ENCODE measurements around the gene DDIT3. TPM values are rescaled to one million over a fixed set of nuclear protein-coding genes. Genes with fewer than 3 reads are reported as not detected.
A peak's percentile ranks its signal among the peaks of the same experiment; 100 is the strongest.

The DDIT3 gene
- total RNA-seq, 2 experiments from 2014 or later = 28.0 TPM

DNA sequence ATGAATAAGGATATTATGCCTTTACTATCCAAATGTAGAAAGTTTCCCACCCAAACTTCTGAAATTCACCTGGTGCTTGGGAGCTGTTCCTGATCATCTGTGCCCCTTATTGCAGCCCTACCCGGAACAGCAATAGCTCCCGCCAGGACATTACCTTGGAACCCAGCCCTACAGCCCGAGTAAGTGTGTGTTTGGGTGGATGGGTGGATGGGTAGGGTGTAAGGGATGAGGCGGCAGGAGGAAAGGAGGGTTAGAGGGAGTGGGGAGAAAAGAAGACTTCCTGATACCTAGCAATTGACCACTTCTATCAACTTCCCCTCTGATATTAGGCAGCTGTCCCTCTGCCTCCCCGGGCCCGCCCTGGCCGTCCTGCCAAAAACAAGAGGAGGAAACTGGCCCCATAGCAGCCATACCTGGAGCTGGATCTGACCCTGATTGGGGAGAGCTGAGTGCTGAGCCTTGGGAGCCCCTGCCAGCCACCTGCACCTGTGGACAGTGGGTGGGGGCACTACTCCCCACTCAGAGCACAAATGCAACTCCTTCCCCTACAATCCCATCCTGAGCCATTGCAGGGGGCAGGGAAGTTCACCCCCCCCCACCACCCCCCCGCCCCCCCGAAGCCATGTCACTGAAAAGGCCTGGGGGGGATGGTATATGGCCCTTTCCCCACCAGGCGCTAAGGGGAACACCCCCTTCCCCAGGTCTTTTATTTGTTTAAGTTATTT, 8.7 kb upstream of the DDIT3 start:
- intact Hi-C loops (cut with micrococcal nuclease) = no loop called here
- POLR2A ChIA-PET = interaction anchor here (1.1 to 6.9 kb wide), 3 partner anchors 8 to 46 kb away, joined by 3 to 46 read pairs (median 5); partner anchors contain the start of gene DDIT3
- H3K27me3 Mint-ChIP-seq = no peaks in the 10 kb centered on the region
- TF ChIP-seq CTCF (IDR thresholded peaks at IDR 0.05) = no peak
- ATAC-seq (no peak), DNase-seq (no peak)
- H3K27ac Mint-ChIP-seq = peak overlapping the region; percentile 10
- CTCF ChIA-PET = no interaction called here
- H3K36me3 Mint-ChIP-seq (ENCODE audit: low read depth) = peaks cover 23% of the 10 kb centered on the region
- H3K4me1 Mint-ChIP-seq (ENCODE audit: low read depth) = peaks cover 19% of the 10 kb centered on the region
- no peaks in the 10 kb centered on the region for H3K9me3 Mint-ChIP-seq
- no peak overlapping the region for H3K4me3 Mint-ChIP-seq

DNA sequence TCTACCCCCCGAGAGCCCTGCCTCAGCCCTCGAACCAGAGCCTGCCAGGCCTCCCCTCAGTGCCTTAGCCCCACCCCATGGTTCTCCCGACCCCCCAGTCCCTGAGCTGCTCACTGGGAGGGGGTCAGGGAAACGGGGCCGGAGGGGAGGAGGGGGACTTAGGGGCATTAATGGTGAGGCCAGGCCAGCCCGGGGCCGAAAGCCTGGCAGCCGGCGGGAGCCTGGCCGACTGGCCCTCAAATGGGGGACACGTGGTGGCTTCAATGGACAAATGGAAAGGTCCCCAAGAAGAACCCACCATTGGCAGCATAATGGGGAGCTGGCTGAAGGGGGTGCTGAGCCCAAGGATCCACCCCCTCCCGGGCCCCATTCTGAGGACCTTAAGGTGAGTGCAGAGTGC, 7.9 kb upstream of the DDIT3 start:
- no peak overlapping the region for H3K27ac Mint-ChIP-seq
- DNase-seq = no peak
- no peaks in the 10 kb centered on the region for H3K9me3 Mint-ChIP-seq
- intact Hi-C loops (cut with micrococcal nuclease) = no loop called here
- H3K27me3 Mint-ChIP-seq = no peaks in the 10 kb centered on the region
- H3K36me3 Mint-ChIP-seq (ENCODE audit: low read depth) = peaks cover 23% of the 10 kb centered on the region
- ChIA-PET CTCF (no interaction called here), POLR2A (interaction anchor here (6.9 kb wide), 1 partner anchor 12 kb away, joined by 46 read pairs; no protein-coding TSS in a partner anchor)
- TF ChIP-seq CTCF (IDR thresholded peaks at IDR 0.05) = no peak
- peaks cover 27% of the 10 kb centered on the region for H3K4me1 Mint-ChIP-seq (ENCODE audit: low read depth)
- no peak for ATAC-seq
- no peak overlapping the region for H3K4me3 Mint-ChIP-seq

DNA sequence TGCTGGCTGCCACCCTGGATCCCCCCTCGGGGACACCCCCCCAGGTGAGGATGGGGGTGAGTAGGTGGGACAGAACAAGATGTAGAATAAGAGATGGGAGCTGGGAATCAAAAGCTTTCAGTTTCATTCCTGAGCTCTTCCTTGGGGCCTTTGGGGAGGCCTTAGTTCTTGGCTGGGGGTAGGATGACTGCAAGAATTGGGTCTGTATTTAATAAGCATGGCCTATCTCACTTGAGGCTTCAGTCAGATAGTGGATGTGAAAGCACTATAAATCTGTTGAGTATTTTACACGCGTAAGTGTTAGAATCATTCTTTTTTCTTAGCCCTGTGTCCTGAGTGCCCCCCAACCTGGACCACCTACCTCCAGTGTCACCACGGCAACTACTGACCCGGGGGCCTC, 6.9 kb upstream of the DDIT3 start:
- H3K27ac Mint-ChIP-seq = peak overlapping the region; percentile 46
- peaks cover 29% of the 10 kb centered on the region for H3K4me1 Mint-ChIP-seq (ENCODE audit: low read depth)
- H3K36me3 Mint-ChIP-seq (ENCODE audit: low read depth) = peaks cover 23% of the 10 kb centered on the region
- ChIA-PET CTCF (no interaction called here), POLR2A (interaction anchor here (0.7 to 6.9 kb wide), 5 partner anchors 10 to 1260 kb away, joined by 3 to 46 read pairs (median 4); partner anchors contain the start of genes ARHGAP9 and DCTN2)
- no peak for ATAC-seq
- intact Hi-C loops (cut with micrococcal nuclease) = no loop called here
- H3K9me3 Mint-ChIP-seq = no peaks in the 10 kb centered on the region
- TF ChIP-seq CTCF (IDR thresholded peaks at IDR 0.05) = no peak
- H3K27me3 Mint-ChIP-seq = no peaks in the 10 kb centered on the region
- DNase-seq = no peak
- H3K4me3 Mint-ChIP-seq = no peak overlapping the region

GRCh38 chr12:57526477-57527126, 6.3 kb upstream of the DDIT3 start:
- Mint-ChIP-seq H3K36me3 (ENCODE audit: low read depth) (peaks cover 23% of the 10 kb centered on the region), H3K27ac (peak overlapping the region; percentile 46), H3K4me3 (no peak overlapping the region), H3K27me3 (no peaks in the 10 kb centered on the region), H3K4me1 (ENCODE audit: low read depth) (peaks cover 34% of the 10 kb centered on the region), H3K9me3 (no peaks in the 10 kb centered on the region)
- DNase-seq = no peak
- TF ChIP-seq CTCF (IDR thresholded peaks at IDR 0.05) = no peak
- intact Hi-C loops (cut with micrococcal nuclease) = no loop called here
- CTCF ChIA-PET = no interaction called here
- no peak for ATAC-seq
- POLR2A ChIA-PET = interaction anchor here (0.8 to 6.9 kb wide), 4 partner anchors 10 to 47 kb away, joined by 3 to 46 read pairs (median 5); partner anchors contain the start of genes ARHGAP9 and DCTN2

All from activated CD8-positive, alpha-beta T cell treated with anti-CD3 and anti-CD28 coated beads for 36 hours (primary cell).